Superior temporal gyrus (tissue), 1 donor: ENCODE results near the gene FSCN2.
A peak's percentile ranks its signal among the peaks of the same experiment; 100 is the strongest.

Source experiments
- DNase-seq: peaks from one replicate; pipeline ENCODE4 v3.0.0-alpha.2; 2016; ENCODE audit errors: extremely low spot score

The FSCN2 gene

GRCh38 chr17:81558115-81558468, 29.9 kb downstream of the FSCN2 start:
- no peak for DNase-seq

- DNase-seq, result no peak
These were observed 31.0 kb downstream of the FSCN2 start for GRCh38 chr17:81558941-81559806.

DNA sequence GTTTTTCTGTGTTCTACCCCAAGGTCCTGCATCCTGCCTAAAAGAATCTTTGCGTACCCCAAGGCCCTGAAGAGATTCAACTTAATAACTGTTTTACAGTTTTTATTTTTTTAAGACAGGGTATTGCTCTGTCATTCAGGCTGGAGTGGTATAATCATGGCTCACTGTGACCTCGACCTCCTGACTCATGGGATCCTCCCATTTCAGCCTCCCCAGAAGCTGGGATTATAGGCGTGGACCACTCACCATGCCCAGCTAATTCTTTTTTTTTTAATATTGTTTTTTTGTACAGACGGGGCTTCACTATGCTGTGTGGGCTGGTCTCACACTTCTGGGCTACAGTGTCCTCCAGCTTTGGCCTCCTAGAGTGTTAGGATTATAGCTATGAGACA, 33.3 kb downstream of the FSCN2 start:
- DNase-seq, result no peak

- no peak for DNase-seq
These were observed 35.8 kb downstream of the FSCN2 start for GRCh38 chr17:81563861-81564586.

DNA sequence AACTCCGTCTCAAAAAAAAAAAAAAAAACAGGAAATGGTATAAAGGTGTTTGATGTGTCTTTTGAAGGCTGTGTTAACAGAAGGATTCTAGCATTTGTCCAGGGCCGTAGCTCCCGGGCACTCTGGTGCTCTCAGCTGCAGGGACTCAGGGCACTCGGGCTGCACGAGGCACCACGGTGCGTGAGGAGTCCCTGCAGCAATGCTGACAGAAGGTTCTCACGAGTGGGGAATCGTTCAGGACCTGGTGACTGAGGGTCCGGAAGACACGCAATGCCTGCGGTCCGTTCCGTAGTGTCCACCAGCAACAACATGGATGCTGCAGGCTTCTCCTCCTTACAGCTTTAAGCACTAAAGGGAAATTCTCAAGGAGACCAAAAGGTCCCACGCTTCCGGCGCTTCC, 36.6 kb downstream of the FSCN2 start:
- no peak for DNase-seq

- DNase-seq, result no peak
These were observed 37.1 kb downstream of the FSCN2 start for GRCh38 chr17:81565231-81565630.

DNA sequence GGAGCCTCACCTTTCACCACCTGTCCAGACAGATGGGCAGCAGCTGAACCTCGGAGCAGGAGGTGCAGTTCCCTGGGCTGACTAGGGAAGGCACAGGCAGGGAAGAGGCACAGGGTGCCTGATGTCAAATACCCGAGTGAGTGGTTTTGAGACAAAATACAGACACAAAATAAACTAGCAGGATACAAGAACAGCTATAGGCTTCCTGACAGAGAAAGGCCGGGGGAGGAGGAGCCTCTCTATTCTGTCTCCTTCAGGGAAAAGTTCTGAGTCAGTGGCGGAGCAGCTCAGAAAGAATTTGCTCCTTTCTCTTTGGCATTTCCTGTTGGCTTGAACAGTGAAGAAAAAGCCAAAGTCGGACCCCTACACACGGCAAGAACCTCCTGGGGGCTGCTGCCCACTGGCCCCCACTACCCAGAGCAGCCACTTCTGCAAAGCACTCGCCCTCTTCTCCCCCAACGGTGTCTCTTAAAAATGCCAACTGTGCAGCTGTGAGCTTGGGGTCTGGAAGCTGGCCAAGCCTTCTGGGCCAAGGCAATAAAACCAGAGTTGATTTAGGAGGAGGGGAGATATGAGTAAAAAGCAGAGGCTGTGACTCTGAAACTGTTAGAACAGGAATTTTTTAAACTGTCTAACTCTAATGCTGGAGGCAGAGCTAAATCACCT, 38.4 kb downstream of the FSCN2 start:
- peak; percentile 53 for DNase-seq

DNA sequence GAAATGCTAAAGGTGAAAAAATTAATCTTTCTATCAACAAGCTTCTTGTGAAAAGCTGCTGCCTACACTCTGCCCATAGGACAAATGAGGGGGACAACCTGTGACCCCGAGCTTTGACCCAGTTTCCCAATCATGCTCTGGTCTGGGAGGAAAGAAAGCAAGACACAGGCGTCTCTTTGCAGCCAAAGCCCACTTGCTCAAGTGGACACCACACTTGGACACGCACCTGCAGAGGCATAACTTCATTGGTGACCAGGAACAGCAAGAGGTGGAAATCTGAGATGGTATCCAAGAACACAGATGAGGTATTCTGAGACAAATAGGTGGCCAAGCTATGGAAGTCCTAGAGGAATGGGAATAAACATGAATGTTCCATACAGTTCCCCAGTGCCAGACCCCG, 39.0 kb downstream of the FSCN2 start:
- DNase-seq, result no peak

GRCh38 chr17:81568416-81568815, 40.2 kb downstream of the FSCN2 start:
- no peak for DNase-seq

- no peak for DNase-seq
These were observed 41.9 kb downstream of the FSCN2 start for GRCh38 chr17:81569986-81570514.

DNA sequence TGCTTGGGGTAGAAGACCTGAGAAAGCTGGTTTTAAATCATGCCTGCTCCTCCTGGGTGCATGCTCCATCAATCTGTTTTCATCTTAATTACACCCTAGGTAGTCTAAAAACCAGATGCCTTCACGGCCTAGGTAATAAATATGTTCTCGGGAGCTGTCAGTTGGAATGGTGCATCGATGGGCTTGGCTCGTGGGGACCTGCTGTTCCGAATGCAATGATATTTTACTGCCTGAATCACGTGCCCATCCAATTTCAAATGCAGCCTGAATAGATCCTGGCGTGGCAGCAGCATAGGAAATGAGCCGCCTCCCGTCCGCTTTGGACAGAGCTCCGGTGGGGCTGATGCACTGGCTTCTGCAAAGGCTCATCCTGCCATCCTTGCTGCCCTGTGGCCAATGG, 42.8 kb downstream of the FSCN2 start:
- no peak for DNase-seq

GRCh38 chr17:81572563-81573168, 44.5 kb downstream of the FSCN2 start:
- DNase-seq, result no peak

GRCh38 chr17:81573794-81574642, 45.8 kb downstream of the FSCN2 start:
- DNase-seq, result no peak

DNA sequence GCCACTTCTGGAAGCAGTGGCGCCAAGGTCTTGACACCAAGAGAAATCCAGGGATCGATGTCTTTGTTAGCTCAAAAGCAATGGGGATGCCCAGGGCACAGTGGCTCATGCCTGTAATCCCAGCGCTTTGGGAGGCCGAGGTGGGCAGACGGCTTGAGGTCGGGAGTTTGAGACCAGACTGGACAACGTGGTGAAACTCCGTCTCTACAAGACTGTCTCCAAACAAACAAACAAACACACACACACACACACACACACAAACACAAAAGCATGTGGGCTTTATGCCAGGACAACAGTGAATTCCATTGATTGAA, 46.4 kb downstream of the FSCN2 start:
- no peak for DNase-seq

- no peak for DNase-seq
These were observed 47.7 kb downstream of the FSCN2 start for GRCh38 chr17:81575836-81576235.

DNA sequence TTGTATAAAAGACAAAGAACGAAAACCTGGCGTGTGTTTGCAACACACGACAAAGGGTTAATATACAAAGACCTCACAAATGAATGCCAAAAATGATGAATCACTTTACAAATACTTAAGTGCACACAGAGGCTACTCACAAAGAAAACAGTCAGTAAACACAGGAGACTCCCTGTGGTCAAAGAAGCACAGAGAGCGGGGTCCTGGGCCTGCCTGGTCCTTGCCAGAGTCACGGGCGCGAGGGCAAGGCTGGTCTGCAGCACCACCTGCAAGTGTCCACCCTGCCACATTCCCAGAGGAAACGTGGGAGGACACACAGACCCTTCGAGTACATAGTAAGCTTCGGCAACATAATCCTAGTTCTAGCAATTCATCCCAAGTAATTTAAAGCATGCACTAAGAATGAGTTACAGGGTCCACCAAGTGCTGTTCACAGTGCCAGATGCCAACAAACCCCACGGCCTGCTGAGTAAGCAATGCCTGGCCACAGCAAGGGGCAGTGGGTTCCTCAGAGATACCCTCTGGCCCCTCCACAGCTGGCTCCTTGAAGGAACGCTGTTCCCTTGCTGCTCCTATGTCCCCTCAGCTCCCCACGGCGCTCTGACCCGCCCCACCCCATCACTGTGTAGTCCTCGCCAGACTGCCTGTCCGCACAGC, 48.6 kb downstream of the FSCN2 start:
- no peak for DNase-seq

GRCh38 chr17:81577278-81578000, 49.3 kb downstream of the FSCN2 start:
- DNase-seq, result no peak

- no peak for DNase-seq
These were observed 49.9 kb downstream of the FSCN2 start for GRCh38 chr17:81578038-81578441.

GRCh38 chr17:81578561-81579225, 50.5 kb downstream of the FSCN2 start:
- DNase-seq, result no peak

DNA sequence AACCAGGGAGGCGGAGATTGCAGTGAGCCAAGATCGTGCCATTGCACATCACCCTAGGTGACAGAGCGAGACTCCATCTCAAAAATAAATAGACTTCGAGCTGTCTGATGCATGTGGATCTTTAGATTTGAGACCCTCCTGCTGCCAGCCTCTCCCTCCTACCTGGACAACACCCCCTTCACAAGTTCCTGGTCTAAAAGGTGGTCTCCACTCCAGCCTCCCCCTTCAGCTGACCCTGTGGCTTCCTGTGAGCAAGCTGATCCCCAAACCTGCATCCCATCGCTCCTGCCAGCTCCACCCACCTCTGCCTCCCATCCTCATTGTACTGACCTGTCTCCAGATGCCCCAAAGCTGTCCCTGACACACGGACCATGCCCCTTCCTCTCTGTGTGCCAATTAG, 51.1 kb downstream of the FSCN2 start:
- no peak for DNase-seq
